Germinal center (tissue), 1 donor: ENCODE data around the gene ABLIM1.

Experiments used
- DNase-seq: peaks from one replicate; pipeline ENCODE4 v3.0.0; 2012; ENCODE audit warnings: mixed read lengths, low spot score

ABLIM1 gene

GRCh38 chr10:114386452-114386851 lies 271.6 kb downstream of the ABLIM1 start:
- no peak for DNase-seq

- no peak for DNase-seq
Measured at GRCh38 chr10:114385557-114385956, 272.5 kb downstream of the ABLIM1 start.

- DNase-seq = no peak
Measured at GRCh38 chr10:114384601-114385000, 273.5 kb downstream of the ABLIM1 start.

GRCh38 chr10:114384181-114384580 lies 273.9 kb downstream of the ABLIM1 start:
- DNase-seq = no peak
